Skin of body (tissue), 2 donors: ENCODE results near the gene NPFFR1. TPM values are rescaled to one million over a fixed set of nuclear protein-coding genes. Genes with fewer than 3 reads are reported as not detected.

Source experiments
- DNase-seq: peaks from one replicate; lab custom pipeline; 2025; lab: John Stamatoyannopoulos, UW
- total RNA-seq: library from RNA; depleted of rRNA; stranded (reverse); fragments of >200 nt; gene quantifications from one replicate; pipeline ENCODE4 v1.2.3, GENCODE V29; 2014

NPFFR1 gene
- total RNA-seq, 1 donor from 2014 or later, result 0.59 TPM

DNA sequence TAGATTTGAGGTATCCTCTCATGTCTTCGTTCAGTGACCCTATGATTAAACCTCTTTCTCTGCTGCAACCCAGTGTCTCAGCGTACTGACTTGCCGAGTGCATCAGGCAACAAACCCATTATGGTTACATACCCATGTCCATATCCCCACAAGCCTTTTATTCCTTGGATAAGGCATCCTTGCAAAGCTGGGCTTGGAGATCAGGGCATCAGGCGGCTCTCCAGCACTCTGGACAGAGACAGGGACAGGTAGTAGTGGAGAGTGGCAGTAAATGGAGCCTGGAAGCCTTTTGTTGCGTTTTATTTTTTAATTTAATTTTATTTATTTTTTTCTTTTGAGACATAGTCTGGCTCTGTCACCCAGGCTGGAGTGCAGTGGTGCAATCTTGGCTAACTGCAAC is 32.0 kb upstream of the NPFFR1 start:
- DNase-seq, result no peak

DNA sequence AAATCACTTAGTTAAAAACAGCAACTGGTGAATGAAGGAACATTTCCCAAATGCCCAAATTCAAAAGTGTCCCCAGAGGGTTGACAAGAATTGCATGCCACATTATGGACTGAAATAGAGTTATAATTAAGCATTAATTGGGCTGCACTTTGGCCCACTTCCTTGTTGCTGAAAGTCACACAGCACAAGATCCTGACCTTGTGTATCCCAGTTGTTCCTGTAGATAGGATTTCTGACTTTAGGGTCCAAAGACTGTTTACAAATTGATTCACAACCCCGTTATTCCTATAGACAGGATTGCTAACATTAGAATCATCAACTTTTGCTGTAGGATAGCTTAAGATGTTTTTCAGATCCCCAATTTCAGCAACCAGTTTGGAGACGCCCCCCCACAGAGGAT is 31.5 kb upstream of the NPFFR1 start:
- DNase-seq, result no peak

DNA sequence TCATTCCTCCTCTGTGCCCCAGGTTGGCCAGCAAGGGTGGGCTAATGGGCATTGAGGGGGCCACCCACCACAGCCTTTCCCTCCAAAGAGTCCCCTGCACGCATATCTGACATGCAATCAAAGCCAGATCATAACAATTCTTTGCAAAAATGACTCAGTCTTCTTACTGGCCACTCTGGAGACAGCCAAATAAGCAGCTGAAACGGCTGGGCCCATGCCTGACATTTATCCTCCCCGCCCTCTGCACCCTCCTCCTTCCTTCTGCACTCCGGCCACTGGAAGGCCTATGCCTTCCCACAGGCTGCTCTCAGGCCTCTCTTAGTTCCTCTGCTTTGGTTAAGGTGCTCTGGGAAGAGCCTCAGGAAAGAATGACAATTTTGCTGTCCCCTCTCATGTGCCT is 29.2 kb upstream of the NPFFR1 start:
- no peak for DNase-seq

DNA sequence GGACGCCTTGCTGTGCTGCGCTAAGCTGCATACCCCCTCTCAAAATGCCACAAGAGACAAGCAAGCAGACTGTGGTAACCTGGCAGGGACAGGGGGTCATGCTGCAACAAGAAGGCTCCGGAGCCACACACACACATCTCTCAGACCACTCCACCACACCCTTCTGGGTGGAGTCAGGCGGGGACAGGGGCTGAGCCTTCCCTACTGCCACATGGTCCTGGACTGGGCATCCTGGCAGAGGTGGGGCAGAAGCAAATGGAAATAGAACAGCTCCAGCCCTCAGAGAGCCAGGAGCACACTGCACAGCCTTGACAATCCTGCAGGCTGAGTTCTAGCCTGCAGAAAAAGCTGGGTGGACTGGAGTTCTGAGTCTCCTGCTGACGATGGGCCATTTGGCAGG is 28.4 kb upstream of the NPFFR1 start:
- DNase-seq, result no peak

DNA sequence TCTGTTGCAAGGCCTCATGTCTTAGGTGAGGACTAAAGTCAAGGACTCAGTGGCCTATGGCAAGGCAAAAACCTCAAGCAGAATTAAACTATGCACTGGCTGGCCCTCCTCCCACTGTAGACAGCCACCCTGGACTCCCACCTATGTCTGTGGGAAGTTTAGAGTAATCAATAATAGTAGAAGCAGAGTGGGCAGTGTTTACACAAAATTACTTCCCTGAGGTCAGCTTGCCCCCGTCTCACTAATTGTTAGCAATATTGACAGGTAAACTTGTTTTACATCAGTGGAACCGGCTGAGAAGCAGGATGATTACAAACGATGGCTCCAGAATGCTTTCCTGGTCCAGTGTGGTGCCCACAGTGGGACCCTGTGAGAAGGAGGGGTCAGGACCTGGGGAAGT is 27.9 kb upstream of the NPFFR1 start:
- DNase-seq, result no peak

DNA sequence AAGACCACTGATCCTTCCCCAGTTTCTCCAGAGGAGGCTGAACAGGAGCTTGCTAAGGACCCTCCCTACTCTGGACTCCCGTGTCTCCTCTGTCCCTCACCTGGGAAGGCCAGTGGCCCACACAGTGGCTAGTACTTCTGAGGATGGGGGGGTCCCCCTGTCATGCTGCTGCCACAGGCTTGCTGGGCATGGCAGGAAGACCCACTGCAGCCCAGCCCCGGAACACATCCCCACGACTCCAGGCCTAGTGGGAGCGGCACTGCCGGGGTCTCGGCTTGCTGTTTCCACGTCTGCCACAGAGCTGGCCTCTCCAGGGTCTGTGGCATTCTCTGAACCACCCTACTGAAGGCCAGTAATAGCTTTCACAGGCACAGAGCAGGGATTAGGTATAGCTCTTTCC is 25.9 kb upstream of the NPFFR1 start:
- no peak for DNase-seq

DNA sequence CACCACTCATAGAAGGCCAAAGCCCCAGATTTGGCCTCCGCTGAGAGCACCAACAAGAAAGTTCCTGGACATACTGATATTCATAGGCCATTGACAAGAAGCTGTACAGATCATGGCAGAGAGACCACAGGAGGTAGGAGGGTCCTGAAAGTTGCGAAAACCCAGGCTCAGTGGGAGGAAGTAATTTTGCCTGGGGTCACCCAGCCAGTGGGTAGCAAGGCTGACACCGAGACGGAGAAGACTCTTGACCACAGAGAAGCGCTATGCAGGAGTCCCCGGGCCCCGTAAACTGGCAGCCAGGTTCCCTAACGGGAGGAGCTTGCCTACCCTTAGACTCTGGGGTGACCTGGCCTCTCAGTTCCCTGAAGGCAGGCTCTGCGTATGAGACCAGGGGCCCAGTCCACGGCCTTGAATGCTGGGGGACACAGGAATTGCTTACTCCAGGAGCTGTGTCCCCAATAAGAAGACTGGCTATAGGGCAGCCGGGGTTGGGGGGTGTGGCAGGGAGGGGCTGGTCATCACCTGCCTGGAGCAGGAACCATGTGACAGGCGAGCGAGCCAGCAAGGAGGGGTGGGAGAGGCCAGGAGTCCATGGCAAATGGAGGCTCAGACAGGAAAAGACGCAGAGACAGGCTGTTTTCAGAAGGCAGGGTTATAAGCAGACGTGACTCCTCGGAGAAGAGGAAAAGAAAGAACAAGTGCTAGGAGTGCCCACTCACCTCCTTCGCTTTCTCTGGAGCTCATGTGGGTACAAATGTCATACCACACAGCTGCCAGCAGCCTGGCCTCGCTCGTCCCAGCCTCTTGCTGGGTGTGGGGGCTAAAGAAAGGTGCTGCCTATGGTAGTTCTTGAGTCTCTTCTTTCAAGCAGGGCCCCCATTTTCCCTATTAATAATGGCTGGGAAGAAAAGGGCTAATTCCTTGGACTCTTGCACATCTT is 24.6 kb upstream of the NPFFR1 start:
- DNase-seq, result no peak

DNA sequence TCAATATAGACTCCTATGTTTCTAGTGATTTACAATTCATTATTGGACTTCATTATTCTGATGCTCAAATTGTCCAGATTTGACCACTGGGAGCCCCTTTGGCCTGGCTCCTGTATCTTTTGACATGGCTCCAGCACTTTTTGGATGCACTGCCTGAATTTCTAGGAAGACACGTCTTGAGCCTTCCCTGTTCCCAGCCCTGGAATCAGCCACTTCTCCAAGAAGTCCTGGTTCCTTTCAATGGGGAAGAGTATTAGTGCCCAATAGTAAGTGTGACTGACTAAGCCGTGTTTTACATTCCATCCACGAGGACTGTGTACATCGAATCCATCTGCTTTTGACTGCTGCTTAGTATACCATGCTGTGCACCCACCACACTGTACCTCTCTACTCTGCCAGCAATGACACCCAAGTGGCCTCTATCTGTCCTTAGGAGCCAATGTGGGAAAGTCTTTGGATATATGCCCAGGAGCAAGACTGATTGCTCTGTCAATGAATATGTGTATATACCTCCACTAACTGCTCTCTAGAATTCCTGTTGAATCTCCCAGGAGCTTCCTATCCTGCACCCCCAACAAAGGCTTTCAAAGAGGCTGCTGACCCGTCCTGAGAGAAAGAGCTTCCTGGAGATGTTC is 23.2 kb upstream of the NPFFR1 start:
- DNase-seq, result no peak

DNA sequence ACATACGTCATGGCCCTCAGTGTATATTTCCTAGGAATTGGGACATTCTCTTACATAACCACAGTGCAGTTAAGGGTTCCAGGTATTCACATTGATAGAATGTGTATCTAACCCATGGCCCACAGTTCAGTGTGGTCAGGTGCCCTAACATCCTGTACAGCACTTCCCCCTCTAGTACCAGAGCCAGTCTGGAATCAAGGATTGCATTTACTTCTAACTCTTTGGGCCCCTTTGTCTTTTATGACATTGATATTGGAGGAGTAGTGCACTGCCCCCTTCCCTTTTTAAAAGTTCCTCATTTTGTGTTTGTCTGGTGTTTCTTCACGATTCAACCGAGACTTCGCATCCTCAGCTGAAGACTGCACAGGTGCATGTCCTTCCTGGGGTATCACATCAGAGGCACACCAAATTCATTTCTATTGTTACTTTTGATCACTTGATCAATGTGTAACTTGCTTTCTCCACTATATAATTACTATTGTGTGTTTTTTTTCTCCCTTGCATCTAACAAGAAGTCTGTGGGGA is 22.4 kb upstream of the NPFFR1 start:
- no peak for DNase-seq

DNA sequence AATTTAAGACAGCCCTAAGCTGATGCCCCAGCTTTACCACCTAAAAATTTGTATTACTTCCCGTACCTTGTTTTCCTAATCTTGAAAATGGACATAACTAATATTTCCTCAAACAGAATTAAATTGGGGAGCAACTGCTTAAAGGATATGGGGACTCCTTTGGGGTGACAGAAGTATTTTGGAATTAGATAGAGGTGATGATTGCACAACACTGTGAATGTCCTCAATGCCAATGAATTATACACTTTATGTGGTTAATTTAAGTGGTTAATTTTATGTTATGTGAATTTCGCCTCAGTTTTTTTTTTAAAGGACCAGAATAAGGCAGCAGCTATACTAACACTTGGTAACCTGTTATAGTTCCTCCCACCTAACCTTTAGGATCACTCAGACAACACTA is 19.9 kb upstream of the NPFFR1 start:
- DNase-seq, result no peak

DNA sequence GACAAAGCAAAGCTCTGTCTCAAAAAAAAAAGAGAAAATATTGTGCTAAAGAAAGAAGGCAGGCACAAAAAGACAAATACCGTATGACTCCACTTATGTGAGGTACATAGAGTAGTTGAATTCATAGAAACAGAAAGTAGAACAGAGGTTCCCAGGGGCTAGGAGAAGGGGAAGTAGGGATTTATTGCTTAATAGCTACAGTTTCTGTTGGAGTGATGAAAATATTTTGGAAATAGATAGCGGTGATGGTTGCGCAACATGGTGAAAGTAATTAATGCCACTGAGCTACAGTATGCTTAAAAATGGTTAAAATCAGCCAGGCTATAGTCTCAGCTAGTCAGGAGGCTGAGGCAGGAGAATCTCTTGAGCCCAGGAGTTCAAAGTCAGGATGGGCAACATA is 18.5 kb upstream of the NPFFR1 start:
- peak; percentile 43 for DNase-seq

DNA sequence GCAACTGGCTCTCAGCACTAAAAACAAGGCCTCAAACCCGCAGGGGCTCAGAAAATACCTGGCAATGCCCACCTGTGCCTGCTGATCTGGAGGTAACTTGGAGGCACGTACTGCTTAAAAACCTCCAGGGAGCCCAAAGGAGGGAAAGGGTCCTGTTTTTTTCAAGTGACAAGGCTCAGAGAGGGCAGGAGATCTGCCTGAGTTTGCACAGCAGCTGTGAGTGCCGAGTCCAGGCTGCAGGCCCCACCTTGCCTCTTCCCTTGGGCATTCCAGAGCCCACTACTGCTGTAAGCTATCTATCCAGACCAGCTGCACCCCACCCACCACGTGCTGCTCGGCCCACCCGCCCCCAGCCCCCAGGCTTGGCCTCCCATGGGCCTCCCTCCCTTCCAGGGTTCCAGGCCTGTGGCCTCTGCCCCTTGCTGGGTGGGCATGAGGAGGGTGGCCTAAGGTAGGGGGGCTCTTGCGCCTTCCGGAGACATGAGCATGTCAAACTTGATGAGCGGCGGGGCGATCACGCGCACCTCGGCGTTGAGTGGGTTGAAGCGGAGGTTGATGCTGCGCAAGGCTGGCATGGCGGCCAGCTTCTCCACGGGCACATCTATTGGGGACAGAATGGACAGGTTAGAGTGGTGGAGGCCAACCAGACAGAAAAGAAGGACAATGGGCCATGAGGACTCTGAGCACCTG is 17.2 kb upstream of the NPFFR1 start:
- DNase-seq, result no peak

DNA sequence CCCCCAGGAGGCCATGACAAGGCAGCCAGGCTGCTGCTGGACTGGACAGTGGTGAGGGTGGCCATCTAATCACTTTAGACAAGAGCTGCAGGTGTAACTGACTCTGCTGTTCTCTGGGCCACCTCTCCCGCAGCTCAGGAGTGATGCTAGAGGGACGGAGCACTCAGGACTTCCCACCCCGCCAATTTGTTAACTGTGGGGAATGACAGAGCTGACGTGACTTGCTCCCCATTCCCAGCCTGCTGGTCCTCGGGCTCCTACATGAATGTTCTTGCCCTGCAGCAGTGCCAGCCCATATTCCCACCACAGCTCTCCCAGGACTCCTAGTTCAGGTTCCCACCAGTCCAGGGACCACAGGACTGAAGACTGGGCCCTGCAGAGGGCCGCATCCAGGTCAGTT is 16.7 kb upstream of the NPFFR1 start:
- DNase-seq, result no peak

DNA sequence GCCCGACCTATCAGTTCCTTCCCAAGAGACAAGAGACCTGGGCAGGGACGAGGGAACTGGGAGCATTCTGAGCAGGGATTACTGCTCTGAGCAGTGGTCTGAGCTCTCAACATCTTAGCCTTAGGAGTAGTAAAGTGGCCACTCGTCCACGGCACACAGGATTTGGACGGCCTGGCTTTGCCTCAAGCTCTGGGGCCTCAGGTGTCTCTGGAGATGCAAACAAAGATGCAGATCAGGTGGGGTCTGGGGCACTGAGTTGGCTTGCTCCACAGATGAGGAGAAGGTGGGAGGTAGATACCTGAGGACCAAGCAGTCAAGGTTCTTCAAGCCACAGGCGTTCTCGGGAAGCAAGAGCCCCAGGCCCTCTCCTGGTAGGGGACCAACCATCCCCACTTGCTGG is 16.1 kb upstream of the NPFFR1 start:
- DNase-seq, result no peak

DNA sequence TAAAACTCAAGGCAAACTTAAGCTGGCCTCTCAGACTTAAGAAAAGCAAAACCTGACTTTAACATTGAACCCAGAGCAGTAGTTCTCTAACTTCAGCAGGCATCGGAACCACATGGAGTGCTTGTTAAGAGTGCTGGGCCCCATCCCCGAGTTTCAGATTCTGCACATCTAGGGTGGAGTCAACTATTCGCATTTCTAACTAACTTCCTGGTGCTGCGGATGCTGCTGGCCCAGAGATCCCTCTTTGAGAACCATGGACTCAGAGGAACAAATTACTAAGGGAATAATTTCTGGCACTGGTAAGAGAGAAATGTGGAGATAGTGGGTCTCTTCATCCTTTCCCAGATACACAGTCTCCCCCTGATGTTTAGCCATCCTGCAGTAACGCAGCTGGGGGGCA is 14.6 kb upstream of the NPFFR1 start:
- DNase-seq, result no peak

DNA sequence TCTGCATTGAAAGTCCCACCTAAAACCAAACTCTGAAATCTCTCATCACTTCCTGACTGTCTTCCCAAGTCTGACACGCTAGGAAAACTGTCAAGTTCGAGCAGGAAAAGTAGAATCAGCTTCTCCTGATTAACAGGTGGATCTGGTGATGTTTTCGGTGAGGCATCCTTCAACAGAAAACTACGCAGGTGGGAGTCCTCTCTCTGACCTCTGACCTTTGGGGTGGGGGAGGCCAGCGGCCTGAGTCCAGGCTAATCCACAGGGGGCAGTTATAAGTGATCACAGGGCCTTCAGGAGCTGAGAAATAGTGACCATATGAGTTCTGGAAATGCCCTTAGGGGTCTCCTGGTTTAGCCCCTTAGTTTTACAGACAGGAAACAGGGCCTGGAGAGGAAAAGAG is 13.4 kb upstream of the NPFFR1 start:
- DNase-seq, result no peak

DNA sequence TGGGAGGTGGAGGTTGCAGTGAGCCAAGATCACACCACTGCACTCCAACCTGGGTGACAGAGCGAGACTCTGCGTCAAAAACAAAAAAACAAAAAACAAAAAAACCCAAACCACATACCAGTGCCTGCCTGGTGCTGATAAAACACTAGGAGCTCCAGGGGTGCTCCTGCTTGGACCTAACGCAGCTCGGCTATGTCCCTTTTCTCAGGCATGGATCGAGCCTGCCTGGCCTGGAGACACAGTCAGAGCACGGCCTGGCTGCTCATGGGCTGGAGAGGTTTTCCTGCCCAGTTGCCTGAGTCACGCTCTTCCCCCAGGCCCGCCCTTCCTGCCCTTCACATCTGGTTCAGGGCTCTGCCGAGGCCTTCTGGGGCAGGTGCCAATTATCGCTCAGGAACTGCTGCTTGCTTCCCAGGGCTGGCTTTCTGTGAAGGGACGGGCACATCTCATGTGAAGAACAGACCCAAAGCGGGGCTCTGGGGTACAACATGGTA is 12.6 kb upstream of the NPFFR1 start:
- peak; percentile 58 for DNase-seq

DNA sequence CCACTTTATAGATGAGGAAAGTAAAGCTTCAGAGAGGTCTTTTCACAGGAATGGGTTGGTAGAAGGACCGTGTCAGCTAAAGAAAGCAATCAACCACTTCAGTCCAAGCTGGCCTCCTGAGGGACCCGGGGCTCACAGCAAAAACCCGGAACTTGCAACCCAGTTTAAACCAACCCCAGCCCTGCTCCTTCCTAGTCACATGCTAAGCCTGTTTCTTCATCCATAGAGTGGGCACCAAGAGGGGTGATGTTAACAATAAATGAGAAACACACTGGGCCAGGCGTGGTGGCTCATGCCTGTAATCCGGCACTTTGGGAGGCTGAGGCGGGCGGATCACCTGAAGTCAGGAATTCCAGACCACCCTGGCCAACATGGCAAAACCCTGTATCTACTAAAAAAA is 12.1 kb upstream of the NPFFR1 start:
- DNase-seq, result no peak

DNA sequence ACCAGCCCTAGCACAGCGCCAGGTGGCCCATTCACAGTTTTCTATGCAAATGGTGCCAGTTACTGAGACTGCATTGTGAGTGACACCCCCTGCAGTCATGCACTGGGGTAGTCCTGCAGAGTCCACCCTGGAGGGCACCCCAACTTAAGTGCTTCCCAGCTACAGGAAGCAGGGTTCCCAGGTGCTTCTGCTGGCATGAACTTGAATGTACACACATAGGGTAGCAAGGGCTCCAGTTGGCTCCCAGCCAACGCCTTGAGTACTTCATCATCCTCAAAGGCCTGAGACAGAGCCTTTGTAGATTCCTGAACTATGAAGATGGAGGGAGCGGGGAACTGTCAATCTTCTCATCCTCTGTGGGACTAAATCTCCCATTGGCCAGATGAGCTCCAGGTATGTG is 11.5 kb upstream of the NPFFR1 start:
- no peak for DNase-seq

DNA sequence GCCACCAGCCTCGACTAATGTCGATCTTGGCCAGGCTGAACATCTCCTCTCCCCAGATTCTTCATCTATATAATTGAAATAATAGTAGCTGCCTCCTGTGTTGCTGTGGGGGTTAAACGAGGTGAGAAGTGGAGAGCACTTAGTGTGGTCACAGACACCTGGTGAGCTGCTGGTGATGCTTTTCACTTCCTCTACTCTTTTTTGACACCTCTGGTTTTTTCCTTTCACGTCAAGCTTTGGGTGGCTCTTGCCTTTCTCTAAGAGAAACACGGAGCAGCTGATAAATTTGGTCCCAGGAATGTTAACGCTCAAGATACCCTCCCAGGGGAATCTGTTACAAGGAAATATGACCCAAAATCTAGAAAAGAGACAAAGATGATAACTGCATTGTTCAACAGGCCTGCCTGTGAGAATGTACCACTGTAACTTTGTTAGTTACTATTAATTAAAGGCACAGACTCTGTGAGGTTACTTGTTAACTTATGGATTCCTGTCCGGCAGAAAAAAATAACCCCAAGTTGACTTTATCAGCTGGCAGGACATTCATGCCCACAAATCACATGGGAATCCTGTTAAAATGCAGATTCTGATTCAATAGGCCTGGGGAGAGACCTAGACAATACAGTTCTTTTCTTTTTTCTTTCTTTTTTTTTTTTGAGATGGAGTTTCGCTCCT is 9.5 kb upstream of the NPFFR1 start:
- DNase-seq, result no peak

DNA sequence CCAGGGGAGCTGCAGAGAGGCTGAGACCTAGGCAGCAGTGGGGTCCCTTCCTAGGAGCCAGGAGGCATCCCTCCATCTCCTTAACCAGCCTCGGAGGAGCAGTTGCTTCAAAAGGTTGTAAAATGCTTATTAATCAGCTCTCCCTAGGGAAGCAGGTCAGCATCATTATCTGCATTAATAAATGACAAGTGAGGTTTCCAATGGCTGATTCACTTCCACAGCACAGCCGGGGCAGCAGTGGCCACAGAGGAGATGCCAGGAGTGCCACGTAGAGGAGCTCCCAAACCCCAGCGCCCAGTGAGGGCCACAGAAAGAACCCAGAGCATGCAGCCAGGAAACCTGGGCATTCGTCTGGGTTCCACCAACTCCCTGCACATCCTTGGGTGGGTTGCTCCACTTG is 8.2 kb upstream of the NPFFR1 start:
- DNase-seq, result no peak

DNA sequence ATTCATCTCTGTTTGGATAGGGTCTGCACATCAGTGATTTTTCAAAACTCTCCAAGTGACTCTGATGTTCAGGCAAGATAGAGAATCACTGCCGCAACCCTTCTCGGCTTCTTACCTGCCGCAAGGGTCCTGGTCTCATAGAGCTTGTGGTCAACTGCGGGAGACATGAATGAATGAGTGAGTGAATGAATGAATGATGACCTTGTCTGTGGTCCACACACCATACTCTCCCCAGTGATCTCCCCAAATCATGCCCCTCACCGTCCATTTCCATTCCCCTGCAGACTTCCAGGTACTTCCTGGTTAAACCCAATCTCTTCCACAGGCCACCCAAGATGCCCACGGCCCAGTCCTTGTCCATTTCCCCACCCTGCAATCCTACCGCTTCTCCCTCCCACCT is 5.9 kb upstream of the NPFFR1 start:
- no peak for DNase-seq
